Measurements from ENCODE around the gene EFCAB8.
"Not testable (repeated sequence)": the region's sequence is repeated elsewhere in the genome, so short reads cannot be mapped to it uniquely, and the experiment has no call there.

EFCAB8 gene

DNA sequence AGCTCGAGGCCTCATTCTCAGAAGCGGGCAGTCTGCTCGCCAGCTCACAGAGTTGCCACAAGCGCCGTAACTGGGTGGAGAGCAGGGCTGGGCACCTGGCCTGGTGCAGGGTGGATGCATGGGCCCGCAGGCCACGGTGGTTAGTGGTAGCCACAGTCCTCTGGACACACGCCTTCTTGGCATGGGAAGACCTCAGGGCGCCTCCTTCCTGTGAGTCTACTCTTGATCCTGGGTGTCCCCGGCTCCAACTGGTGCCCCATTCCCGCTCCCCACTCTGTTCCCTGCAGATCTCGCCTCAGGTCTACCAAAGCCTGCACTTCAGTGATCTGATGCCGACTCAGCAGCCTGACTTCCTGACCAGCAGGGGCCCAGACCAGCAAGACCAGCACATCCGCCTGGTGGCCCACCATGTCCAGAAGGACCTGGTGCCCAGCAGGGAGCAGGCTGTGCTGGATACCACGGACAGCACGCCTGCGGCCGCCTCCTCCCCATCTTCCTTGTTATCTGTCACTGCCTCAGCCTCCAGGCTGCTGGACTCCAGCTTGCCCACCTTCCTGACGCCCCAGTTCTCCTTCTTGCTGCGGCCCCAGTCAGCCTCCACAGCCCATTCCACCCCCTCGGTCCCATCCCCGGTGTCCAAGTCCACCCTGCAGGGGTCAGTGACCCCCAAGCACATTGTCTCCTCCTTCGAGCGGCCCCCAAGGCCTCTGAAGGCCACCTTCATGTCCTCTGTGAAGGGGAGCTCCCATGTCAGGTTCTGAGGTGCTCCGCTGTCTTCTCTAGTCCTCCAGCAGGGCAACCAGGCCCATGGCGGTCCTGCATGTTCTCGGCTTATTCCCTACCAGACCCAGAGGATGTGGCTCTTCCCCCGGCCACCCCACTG lies 102.4 kb downstream of the EFCAB8 start:
- DNase-seq, result no peak

DNA sequence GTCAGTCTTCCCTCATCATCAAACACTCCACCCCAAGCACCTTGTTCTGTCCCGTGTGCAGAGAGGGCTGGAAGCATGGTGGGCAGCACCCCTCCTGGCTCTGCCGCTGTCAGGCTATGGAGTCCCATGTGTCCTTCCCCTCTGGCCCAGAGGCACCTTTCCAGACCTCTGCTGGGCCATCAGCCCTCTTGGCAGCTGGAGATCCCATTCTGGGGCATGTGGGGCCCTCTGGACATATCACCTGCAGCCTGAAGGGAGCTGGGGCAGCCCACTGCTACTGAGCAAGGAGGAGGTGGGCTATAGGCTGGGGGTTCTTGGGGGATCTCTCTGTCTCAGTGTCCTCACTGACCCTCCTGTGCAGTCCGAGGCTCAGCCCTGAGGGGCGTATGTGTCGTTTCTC lies 103.3 kb downstream of the EFCAB8 start:
- no peak for DNase-seq

DNA sequence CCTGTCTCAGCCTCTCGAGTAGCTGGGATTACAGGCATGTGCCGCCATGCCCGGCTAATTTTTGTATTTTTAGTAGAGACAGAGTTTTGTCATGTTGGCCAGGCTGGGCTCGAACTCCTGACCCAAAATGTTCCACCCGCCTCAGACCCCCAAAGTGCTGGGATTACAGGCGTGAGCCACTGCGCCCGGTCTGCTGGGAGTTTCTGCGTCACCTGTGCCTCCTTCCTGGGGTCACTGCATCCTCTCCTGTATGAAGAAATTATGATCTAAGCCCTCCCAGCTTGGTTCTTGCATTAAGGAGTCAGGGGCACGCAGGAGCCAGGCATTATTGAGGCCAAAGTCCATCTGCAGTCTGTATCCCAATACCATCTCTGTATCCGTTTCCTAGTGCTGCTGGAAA lies 103.9 kb downstream of the EFCAB8 start:
- not testable (repeated sequence) for DNase-seq

DNA sequence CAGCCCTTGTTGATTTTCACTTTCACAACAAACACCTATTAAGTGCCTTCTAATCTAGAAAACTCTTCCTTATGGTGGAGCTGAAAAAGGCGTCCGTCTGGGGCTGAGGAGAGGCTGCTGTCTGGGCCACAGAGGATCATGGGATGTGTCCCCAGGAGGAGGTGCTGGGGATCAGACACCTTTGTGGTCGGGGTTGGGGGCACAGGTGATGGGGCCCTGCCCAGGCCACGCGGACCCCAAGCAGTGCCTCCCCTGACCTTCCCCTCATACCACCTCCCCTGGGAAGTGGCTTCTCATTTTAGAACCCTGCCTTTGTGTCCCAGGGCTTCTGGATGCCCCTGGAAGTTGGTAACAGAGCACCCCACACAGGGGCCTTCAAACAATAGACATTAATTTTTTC lies 104.5 kb downstream of the EFCAB8 start:
- DNase-seq, result no peak

DNA sequence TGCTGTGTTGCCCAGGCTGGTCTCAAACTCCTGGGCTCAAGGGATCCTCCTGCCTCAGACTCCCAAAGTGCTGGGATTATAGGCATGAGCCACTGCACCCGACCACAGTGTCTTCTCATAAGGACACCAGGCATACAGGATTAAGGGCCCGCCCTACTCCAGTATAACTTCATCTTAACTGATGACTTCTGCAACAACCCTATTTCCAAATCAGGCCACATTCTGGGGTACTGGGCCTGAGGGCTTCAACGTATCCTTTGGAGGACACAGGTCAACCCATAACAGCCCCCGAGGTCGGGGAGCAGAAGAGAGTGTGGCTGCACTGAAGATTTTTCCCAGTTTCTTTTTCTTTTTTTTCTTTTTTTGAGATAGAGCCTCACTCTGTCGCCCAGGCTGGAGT lies 105.9 kb downstream of the EFCAB8 start:
- no peak for DNase-seq

DNA sequence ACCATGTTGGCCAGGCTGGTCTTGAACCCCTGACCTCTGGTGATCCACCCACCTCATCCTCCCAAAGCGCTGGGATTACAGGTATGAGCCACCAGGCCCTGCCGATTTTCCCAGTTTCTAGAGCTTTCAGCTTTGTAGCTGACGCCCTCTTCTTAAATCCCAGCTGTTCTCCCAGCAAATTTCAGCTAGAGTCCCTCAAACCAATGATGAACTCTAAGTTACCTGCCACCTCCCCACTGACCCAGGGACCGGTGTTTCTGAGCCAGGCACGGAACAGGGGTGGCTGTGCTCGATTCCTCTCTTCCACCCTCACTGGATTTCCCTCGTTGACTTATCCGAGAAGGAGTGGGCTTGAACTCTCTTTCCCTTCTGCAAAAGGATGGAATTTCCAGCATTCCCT lies 106.4 kb downstream of the EFCAB8 start:
- no peak for DNase-seq

DNA sequence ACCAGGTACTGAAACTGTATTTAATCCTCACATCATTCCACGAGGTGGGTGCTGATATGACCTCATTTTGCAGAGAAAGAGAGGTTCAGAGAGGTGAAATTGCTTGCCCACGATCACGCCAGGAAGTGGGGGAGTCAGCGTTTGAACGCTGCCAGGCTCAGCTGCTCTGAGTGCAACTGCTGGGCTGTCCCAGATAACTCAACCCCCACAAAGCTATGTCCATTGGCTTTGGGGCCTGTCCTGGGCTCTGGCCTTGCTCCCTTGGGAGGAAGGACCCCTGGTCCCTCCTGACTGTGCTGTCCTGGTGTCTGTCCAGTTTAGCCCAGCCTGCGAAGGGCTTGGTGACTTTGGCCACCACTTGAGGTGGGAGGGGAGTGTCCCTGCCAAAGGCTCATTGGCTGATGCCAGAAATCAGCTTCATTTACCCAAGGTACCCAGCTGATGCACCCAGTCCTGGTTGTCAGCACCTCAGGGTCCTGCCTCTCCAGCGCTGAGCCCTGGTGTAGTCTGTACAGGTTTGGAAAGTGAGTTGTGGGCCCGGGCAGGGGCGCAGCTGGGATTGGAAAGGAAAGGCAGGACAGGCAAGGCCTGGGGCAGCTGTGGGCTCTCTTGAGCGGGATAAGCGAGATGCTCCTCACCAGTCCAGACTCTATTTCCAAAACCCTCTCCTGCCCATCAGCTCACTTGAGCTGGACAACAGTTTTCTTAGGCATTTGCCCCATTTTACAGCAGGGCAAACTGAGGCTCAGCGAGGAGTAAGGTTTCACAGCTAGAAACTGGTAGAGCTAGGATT lies 107.1 kb downstream of the EFCAB8 start:
- DNase-seq, result peak; percentile 36

DNA sequence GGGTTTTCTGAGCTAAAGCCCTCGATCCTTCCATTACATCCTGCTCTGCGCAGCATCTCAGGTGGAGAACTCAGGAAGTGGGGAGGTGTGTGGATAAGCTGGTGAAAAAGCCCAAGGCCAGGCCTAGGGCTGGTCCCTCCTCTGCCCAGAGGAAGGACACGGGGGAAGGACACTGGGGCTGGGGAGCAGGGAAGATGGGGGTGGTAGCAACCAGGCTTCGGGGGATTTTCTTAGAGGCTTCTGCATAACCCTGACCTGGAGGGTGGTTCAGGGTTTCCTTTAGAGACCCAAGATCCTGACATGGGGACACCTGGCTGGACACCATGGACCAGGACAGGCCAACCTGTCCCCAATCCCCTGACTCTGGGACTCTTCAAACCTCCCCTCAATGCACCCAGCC lies 107.7 kb downstream of the EFCAB8 start:
- no peak for DNase-seq

DNA sequence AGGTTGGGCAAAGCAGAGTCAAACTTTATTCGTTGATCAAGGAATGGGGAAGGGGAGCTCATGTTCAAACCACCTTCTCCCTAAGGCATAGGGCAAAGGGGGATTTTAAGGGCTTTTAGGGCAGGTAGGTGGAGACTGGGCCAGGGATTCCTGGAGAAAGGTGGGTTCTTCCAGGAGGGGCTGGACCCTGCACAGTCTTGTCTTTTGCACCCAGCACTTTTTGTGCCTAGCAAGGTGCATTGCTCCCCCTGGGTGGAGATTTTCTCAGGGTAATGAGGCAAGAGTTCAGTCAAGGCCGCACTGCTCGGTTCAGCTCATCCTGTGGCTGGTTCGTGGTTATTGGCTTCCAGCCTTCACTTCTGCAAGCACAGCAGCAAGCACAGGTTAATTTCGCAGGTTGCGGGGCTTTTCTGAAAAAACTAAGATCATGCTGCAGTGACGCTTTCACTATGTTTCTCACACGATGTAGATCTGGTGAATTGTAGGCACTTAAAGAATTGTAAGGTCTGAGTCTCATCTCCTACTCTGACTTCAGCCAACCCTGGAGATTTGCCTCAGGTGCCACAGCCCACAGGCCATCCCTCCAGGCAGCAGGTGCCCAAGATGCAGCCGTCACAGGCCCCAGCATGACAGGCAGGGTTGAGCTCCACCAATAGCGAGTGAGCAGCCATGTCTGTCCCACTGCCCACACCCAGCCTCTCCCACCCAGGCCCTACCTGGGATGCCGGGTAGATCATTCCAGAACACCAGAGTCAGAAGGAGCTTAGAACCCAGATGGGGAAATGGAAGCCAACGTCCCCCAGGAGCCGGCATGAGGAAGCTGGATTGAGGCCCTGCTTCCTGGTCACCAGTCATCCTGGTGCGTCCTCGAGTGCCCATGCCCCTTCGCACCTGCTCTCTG lies 108.4 kb downstream of the EFCAB8 start:
- peak; percentile 64 for DNase-seq

DNA sequence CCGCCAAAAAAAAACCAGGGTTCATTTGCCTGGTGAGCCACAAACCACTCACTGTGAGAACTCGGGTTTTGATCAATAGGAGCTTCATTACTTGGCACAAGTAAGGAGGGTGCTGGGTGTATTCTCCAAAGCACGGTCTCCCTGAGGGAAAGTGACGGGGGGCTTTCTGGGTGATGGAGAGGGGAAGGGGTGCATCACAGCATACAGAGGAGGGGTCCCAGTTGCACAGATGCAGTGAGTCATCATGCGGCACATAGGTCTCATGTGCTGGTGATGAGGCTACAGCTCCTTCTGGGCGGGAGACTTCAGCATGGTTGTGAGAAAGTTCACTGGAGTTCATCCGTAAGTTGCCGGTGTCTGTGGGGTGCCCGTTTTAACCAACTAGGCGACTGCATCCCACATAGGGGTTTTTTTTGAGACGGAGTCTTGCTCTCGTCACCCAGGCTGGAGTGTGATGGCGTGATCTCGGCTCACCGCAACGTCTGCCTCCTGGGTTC lies 109.3 kb downstream of the EFCAB8 start:
- peak; percentile 63 for DNase-seq

DNA sequence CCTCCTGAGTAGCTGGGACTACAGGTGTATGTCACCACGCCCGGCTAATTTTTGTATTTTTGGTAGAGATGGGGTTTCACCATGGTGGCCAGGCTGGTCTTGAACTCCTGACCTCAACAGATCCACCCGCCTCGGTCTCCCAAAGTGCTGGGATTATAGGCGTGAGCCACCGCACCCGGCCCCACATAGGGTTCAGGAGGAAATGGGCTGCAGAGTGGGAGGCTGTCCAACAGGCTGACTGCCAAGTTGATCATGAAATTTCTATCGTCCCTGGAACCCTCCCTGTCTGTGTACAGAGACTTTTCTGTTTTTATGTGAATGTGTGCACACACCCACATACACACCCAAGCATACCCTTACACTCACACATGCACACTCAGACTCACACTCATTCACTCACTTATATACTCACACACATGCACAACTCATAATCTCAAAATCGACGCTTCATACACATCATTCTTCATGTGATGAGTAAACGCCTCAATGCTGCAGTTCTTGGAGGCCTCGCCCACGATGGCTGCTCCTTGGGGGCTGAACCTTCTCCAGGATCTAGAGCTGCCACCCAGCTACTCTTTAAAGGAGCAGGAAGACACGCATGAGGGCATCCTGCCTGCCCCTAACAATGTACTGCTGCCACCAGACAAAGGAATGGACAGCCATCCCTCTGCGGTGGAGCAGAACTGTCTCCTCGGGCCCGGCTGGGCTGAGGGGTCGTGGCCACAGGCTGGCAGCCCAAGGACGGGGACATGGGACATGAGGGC lies 109.9 kb downstream of the EFCAB8 start:
- peak; percentile 64 for DNase-seq

DNA sequence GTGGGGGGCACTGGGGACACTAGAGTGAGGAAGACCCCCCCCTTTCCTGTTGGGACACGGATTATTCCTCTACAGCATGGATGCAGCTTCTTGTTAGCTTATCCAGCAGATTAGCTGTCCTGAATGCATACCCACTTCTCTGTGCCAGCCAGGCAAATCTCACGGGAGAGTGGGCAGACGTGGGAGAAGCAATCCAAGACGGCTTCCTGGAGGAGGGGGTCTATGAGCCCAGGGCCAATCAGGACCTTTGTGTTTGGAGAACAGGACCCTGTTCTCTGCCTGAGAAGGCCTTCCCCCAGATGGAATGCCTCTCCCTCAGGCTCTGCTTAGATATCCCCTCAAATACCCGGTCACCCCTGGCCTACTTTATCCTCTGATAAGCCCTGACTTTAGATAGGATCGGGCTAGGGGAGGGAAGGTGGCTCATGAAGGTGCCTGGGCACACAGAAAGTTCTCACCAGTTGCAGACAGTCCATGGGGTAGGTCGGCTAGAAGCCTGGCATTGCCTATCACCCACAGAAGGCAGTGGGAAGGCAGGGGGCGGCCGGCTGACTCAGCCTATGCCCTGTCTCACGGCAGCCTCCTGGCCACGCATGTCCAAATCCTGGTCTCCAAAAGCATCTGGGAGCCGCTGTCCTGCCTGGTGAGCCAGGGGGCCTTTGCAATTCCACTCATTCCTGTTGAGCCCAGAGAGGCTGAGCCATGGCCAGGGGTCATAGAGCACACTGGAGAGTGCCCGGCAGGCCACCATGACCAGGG lies 110.8 kb downstream of the EFCAB8 start:
- no peak for DNase-seq

DNA sequence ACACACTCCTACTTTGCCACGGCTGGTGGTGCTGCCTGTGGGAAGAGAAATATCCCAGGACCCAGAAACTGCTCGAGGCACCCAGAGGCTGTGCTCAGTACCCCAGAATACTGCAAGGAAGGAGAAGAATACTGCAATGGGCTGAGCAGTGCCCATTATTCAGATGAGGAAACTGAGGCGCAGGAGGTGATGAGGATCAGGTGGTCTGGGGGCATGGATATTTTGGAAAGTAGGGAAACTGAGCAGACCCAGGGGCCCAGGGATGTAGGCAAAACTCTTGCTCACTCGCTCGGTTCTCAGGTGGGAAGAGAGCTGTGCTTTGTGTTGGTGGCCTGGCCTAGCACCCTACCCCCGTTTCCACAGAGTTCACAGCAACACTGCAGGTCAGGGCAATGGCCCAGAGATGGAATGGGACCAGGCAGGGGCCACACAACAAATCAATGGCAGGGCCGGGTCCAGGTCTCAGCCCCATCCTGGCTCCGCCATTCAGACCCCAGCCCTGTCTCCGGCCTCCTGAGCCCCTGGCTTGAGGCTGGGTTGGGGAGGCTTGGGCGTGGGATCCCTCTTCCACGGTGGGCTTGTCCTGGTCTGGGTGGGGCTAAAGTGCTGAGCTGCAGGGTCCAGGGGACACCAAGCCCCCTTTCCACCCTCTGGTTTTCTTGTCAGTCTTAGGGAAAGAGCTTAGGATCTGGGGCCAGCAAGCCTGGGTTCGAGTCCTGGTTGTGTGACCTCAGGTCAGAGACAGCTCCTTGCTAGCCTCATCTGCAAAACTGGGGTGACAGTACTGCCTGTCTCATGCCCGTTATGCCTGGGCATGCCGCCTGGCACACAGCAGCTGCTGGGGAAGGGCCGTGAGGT lies 111.6 kb downstream of the EFCAB8 start:
- no peak for DNase-seq

DNA sequence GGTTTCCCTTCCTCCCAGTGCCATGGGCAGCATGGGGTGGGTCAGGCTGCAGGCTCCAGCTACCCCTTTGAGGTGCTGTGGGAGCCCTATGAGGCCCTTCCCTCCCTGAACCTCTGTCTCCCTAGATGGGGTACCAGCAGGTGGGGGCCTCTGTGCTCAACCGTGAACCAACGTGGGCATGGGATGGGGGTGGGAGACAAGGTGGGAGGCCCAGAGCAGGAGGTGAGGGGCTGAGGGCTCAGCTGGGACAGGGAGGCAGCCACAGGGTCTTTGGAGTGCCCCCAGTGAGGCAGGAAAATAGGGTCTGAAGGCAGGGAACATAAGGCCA lies 112.2 kb downstream of the EFCAB8 start:
- DNase-seq, result peak; percentile 37

DNA sequence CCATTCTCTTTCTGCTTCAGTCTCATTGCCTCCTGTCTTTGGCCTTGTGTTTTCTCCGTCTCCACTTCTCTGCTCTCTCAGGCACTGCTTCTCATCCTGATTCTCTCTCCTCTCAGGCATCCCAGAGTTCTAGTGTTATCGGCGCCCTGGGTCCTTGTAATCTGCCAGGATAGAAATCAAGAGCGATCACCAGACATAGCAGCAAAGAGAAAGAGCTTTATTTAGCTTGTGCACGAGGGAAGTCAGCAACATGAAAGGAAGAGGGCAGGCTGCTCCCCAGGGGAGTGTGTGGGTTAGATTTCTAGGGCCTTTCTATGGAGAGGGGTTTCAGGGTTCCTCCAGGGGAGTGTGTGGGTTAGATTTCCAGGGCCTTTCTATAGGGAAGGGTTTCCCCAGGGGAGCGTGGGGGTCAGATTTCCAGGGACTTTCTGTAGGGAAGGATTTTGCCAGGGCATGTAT lies 113.0 kb downstream of the EFCAB8 start:
- peak; percentile 38 for DNase-seq

DNA sequence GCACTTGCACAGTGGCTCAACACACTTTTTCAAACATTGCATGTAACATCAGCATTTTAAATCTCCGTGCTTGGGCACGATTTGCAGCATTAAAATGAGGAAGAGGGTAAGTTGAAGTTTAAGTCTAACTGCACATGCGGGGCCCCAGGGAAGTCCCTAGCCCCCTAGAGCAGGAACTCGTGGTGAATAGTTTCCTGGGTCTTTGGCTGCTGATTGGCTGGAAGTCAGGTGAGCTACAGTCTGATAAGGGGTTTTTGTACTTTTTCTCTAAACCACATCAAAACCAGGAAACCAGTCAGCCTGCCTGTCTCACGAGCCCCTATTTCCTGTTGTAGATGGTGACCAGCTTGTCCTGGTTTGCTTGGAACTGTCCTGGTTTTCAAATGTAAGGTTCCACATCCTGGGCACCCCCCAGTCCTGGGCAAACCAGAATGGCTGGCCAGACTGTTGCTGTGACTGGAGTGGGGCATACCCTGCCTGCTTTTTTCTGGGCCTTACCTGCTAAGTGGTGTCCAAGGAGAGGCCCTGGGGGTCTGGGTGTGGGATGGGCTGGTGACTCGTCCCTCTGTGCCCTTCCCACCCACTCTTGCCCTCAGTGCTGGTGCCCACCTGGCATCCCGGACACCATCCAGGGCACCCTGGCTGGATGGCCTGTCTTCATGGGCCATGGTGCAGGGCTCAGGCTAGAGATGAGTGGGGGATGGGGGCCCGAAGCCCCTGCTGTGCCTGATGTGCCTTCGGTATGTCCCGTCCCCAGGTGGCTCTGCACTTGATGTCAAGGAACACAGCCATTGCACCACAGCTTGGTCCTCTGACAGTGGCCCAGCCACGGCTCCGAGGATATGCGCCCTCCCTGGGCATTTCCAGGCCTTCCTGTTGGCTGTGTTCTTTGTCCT lies 113.7 kb downstream of the EFCAB8 start:
- DNase-seq, result peak; percentile 85

DNA sequence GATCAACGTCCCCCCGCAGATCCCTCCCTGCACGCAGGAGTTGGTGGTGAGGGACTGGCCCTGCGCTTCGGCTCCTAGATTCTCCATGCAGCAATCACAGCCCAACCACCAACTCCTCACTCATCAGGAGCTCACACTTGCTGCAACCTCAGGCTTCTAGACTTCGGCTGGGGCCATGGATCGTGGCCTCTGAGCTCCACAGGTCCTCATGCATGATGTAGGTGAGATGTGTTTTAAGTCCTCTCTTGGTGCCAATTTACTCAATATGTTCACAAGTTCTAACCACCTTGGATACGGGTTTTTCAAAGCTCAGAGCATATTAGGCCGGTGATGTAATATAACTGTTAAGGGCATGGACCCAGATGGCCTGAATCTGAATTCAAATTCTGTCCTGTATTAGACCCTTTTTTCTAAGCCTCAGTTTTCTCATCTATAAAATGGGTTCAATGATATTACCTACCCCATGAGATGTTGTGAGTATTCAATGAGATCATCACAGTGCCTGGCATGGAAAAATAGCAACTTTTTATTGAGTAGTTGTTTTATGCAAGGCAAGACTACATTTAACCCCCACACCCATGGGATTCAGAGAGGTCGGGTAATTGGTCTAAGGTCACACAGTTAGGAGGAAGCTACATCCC lies 114.5 kb downstream of the EFCAB8 start:
- no peak for DNase-seq

DNA sequence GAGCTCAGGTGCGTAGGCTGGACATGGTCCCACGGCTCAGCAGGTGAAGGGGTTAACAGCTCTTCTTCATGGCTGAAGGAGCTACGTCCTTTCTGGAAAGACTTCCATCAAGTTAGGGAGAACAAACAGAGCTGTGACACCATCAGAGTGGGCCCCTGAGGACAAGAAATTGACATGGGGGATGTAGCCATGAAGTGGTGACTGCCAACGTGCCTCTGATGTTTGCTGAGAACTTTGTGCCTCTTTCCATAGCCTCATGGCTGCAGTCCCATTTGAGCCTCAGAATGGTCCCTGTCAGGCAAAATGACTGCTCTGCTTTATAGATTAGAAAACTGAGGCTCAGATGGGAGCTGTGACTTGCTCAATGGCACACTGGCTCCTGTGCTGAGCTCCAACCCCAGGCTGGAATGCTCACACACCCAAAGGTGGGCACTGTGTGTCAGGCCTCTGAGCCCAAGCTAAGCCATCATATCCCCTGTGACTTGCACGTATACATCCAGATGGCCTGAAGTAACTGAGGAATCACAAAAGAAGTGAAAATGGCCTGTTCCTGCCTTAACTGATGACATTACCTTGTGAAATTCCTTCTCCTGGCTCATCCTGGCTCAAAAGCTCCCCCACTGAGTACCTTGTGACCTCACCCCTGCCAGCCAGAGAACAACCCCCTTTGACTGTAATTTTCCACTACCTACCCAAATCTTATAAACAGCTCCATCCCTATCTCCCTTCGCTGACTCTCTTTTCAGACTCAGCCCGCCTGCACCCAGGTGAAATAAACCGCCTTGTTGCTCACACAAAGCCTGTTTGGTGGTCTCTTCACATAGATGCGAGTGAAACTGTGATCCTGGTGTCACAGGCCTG lies 115.7 kb downstream of the EFCAB8 start:
- DNase-seq, result not testable (repeated sequence)
